ENCODE results near the gene FAM90A1. TPM values are rescaled to one million over a fixed set of nuclear protein-coding genes. Genes with fewer than 3 reads are reported as not detected.
"Not testable (repeated sequence)": the region's sequence is repeated elsewhere in the genome, so short reads cannot be mapped to it uniquely, and the experiment has no call there.

Gene FAM90A1
- total RNA-seq, 1 donor from 2014 or later = not detected

DNA sequence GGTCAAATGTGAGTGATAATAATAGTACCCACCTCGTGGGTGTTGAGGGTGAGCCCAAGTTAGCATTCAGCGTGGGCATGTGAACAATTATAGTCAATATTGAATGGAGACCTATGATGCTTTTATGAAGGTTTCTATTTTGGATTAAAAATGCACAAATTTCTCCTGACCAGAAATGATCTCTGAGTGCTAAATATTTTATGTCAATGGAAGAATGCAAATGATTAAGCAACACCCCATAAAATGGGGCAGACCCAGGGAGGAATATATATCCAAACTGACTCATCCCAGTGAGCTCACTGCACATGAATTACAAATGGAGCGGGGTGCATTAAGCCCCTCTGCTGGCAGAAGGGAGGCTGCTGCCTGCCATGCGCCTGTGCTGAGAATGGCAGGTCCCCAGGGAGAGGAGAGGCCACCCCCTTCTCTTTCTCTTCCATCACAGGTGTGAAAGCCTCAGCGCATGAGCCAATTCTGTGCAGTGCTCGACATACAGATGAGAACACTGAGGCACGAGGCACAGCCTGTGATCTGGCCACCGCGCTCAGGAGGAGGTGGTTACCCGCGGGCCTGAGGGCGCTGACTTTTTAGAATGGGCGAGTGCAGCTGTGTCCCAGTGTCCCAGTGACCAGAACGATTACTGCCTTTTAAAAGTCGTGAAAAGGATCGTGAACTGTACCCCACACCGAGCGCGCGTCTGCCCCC, 14.7 kb upstream of the FAM90A1 start:
- DNase-seq (ENCODE audit: low read depth) = peak; percentile 33
- not testable (repeated sequence) for H3K27me3 ChIP-seq (ENCODE audit: control insufficient read depth, insufficient read depth, low read length); FAIRE-seq; H3K36me3 ChIP-seq (ENCODE audit: control insufficient read depth, insufficient read depth, low read length)
- H3K4me3 ChIP-seq (ENCODE audit: low read depth, low read length) = peak overlapping the region; percentile 66

DNA sequence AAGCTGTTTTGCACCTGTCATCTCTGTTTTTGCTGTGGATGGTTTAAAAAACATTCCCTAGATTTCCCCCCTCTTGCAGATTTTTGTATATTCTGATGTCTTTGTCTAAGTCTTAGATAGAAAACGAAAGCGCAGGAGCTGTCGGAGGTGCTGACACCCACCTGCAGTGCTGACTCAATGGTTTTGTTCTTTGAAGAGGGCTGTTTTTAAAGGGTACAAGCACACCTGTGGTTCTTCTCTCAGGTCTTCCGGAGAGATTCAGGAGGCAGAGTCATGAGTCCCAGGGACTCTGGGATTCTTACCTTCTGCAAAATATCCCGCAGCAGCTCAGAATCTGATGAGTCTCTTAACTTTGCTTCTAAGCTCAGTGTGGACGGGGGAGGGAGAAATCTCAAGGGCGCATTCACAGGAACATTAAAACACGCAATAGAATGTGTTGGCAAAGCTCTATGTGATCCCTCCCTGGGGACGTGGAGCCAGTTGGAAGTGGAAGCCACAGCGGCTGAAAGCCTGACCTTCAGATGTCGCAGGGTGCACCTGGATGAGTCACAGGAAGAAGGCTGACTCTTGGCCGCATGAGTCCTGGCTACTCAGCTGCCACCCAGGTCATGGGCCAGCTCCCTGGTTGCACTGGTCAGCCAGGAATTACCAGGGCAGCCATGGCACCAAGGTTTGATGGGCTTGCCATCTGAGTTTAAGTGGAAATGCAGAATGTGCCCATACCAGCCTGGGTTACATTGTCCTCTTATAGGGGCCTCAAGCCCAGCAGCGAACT, 13.1 kb upstream of the FAM90A1 start:
- H3K36me3 ChIP-seq (ENCODE audit: control insufficient read depth, insufficient read depth, low read length); H3K4me3 ChIP-seq (ENCODE audit: low read depth, low read length); H3K27me3 ChIP-seq (ENCODE audit: control insufficient read depth, insufficient read depth, low read length); DNase-seq (ENCODE audit: low read depth); FAIRE-seq: not testable (repeated sequence)

DNA sequence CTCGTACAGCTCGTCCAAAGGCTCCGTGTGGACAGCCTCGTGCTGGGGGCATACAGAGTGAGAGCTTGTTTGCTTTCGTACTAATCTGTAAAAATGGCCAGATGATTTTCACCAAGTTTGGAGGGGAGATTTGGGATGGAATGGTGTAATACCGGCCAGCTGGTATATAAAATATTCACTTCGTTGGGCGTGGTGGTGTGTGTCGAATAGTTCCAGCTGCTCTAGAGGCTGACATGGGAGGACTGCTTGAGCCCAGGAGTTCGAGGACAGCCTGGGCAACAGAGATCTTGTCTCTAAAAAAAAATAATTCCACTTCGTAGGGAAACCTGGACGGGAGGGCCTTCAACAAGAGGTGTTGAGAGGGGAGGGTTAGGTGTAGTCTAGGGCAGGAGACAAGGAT, 9.6 kb upstream of the FAM90A1 start:
- FAIRE-seq; DNase-seq (ENCODE audit: low read depth); H3K4me3 ChIP-seq (ENCODE audit: low read depth, low read length); H3K27me3 ChIP-seq (ENCODE audit: control insufficient read depth, insufficient read depth, low read length); H3K36me3 ChIP-seq (ENCODE audit: control insufficient read depth, insufficient read depth, low read length): not testable (repeated sequence)

DNA sequence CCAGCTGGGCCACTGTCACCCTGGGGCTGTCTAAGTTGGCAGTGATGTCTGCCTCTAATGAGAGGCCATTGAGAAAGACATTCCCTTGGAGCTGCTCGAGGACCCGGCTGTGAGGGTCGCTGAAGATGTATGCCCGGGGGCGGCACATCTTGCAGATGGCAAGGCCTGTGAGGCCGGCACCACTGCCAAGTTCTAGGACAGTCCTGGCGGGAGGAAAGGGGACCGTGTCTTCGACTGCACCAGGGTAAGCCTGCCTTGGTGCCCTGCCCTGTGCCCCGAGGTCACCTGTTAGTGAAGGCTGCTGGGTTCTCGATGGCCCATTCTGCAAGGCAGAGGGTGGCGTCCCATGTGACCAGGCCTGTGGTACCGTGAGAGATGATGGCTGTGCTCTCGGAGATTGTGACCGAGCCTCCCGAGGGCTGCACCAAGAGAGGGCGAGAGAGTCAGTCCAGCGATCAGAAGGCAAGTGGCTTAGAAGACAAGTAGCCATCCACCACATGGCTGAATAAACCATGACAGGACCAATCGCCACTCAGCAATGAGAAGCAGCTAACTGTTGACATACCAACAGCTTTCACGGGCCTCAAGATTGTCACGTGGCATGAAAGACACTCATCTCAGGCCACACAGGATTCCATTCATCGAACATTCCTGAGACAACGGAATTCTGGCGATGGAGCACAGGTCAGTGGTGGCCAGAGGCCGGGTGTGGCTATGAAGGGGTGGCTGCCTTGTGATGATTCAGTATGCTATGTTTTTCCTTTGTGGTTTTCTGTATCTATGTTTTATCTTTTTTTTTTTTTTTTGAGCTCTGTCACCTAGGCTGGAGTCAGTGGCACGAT, 8.1 kb upstream of the FAM90A1 start:
- FAIRE-seq; DNase-seq (ENCODE audit: low read depth); H3K27me3 ChIP-seq (ENCODE audit: control insufficient read depth, insufficient read depth, low read length); H3K4me3 ChIP-seq (ENCODE audit: low read depth, low read length); H3K36me3 ChIP-seq (ENCODE audit: control insufficient read depth, insufficient read depth, low read length): not testable (repeated sequence)

DNA sequence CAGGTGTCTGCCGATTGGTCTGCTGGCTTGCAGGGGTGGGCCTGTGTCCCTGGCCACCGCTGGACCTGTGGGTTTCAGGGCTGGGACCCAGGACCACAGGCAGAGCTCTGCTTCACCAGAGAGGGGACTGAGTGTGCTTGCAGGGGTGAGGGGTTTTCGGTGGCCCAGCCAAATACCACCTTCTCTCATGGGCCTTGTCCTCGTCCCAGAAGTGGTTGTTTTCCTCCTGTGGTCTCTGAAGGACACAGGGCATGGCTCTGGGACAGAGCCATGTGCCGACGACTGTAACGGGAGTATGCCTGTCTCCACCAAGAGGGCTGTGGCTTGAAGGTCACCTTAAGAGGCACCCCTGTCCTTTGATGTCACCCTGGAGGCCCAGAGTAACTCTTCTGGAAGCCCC, 7.3 kb upstream of the FAM90A1 start:
- DNase-seq (ENCODE audit: low read depth); H3K4me3 ChIP-seq (ENCODE audit: low read depth, low read length); H3K27me3 ChIP-seq (ENCODE audit: control insufficient read depth, insufficient read depth, low read length); FAIRE-seq; H3K36me3 ChIP-seq (ENCODE audit: control insufficient read depth, insufficient read depth, low read length): not testable (repeated sequence)

DNA sequence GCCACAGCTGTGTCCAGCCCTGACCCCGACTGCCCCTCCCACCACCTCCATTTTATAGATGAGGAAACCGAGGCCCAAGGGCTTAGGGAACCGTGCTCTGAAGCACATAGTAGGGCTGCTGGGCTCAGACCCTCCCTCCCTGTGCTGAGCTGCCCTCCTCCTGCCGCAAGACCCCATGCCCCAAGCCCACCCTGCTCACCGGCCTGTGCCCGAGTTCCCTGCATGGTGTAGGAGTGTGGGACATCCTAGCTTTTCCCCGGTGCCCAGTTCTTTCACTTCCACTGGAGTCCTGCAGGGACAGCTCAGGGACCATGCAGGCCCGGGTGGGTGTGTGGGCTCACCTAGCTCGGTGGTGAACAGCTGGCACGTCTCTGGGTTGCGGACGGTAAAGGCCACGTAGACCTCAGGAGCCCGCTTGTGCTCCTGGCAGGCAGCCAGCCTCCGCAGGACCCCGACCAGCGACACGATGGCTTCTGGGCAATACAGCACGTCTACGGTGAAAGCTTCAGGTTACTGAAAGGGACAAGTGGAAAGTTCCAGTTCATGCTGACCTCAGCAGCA, 6.6 kb upstream of the FAM90A1 start:
- not testable (repeated sequence) for DNase-seq (ENCODE audit: low read depth); H3K36me3 ChIP-seq (ENCODE audit: control insufficient read depth, insufficient read depth, low read length); H3K4me3 ChIP-seq (ENCODE audit: low read depth, low read length); H3K27me3 ChIP-seq (ENCODE audit: control insufficient read depth, insufficient read depth, low read length); FAIRE-seq

DNA sequence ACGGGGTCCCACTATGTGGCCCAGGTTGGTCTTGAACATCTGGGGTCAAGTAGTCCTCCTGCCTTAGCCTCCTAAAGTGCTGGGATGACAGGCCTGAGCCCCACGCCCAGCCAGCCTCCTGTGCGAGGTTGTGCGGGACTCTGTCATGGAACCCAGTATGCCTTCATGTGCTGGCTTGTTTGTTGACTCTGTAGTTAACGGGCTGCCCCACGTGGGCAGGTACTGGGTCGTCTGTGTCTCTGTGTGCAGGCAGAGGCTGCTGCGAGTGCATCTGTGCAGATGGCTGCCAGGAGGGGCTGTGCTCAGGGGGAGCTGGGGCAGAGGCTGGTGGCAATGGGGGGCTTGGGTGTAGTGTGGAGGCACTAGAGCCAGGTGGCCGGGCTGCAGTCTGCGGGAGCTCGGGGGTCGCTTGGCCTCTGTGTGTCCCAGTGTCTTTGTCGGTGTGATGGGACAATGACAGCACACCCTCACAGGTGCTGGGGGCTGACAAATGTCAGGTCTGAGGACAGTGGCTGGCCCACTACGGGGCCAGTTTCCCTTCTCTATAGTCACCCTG, 6.0 kb upstream of the FAM90A1 start:
- not testable (repeated sequence) for H3K27me3 ChIP-seq (ENCODE audit: control insufficient read depth, insufficient read depth, low read length); FAIRE-seq

DNA sequence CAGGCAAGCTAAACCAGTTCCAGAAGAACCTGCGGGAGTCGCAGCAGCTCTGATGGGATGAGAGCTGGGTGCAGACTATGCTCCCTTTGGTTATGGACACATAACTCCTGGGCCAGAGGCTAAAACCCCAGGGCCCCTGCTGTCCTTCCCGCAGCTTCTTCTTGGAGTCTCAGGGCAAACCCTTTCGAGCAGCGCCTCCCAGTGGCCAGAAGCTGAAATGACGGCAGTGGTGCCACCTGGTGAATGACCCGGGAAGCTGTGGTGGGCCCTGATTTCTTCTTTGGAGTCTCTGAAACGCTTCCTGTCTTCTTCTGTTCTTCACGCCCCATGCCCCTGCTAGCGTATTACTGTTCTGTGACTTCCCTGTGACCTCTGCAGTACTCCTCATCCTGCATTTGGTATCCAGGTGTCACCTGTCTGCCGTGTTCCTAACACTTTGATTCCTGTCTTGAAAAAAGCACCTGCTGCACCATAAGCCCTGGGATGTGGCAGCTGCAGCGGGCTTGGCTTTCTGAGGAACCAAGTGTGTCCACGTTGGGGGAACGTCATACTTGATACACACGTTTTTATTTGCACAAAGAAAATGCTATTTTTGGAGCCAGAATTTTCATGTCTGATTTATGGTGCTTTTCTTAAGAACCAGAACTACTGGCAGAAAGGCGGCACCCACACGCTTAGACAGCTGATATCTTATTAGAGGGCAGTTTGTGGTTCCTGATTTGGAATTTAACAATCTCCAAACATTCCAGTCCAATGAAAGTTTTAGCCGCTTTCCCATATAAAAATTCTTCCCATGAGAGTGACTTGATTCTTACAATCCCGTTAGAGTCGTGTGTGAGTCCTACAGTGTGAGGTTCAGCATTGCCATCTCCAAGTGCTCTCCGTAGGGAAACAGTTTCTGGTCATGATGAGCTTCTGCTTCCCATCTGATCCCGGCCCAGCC, 4.5 kb upstream of the FAM90A1 start:
- DNase-seq (ENCODE audit: low read depth); H3K36me3 ChIP-seq (ENCODE audit: control insufficient read depth, insufficient read depth, low read length); H3K4me3 ChIP-seq (ENCODE audit: low read depth, low read length); FAIRE-seq; H3K27me3 ChIP-seq (ENCODE audit: control insufficient read depth, insufficient read depth, low read length): not testable (repeated sequence)
- TF ChIP-seq, protein P1, sequence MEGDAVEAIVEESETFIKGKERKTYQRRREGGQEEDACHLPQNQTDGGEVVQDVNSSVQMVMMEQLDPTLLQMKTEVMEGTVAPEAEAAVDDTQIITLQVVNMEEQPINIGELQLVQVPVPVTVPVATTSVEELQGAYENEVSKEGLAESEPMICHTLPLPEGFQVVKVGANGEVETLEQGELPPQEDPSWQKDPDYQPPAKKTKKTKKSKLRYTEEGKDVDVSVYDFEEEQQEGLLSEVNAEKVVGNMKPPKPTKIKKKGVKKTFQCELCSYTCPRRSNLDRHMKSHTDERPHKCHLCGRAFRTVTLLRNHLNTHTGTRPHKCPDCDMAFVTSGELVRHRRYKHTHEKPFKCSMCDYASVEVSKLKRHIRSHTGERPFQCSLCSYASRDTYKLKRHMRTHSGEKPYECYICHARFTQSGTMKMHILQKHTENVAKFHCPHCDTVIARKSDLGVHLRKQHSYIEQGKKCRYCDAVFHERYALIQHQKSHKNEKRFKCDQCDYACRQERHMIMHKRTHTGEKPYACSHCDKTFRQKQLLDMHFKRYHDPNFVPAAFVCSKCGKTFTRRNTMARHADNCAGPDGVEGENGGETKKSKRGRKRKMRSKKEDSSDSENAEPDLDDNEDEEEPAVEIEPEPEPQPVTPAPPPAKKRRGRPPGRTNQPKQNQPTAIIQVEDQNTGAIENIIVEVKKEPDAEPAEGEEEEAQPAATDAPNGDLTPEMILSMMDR (IDR thresholded peaks at IDR 0.05; ENCODE audit: insufficient read depth, low read length, severe bottlenecking) = peak; percentile 63

More for the DNA sequence above, 6.0 kb upstream of the FAM90A1 start:
- not testable (repeated sequence) for H3K4me3 ChIP-seq (ENCODE audit: low read depth, low read length); H3K36me3 ChIP-seq (ENCODE audit: control insufficient read depth, insufficient read depth, low read length); DNase-seq (ENCODE audit: low read depth)

DNA sequence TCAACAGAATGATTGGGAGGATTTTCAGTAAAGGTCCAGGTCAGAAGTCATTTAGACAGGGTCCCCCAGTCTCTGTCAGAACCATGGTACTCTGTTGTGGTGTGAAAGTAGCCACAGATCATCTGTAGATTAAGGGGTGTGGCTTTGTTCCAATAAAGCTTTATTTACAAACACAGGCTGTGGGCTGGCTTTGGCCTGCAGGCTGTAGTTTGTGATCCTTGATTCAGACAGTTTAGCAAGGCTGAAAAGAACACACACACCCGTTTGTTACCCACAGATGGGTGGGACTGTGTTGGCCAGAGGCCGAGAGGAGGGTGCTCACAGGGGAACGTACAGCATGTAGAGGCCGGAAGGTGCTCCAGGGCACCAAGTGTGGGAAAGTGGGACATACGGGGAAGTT, 3.6 kb upstream of the FAM90A1 start:
- DNase-seq (ENCODE audit: low read depth); H3K4me3 ChIP-seq (ENCODE audit: low read depth, low read length); H3K27me3 ChIP-seq (ENCODE audit: control insufficient read depth, insufficient read depth, low read length); FAIRE-seq; H3K36me3 ChIP-seq (ENCODE audit: control insufficient read depth, insufficient read depth, low read length): not testable (repeated sequence)

DNA sequence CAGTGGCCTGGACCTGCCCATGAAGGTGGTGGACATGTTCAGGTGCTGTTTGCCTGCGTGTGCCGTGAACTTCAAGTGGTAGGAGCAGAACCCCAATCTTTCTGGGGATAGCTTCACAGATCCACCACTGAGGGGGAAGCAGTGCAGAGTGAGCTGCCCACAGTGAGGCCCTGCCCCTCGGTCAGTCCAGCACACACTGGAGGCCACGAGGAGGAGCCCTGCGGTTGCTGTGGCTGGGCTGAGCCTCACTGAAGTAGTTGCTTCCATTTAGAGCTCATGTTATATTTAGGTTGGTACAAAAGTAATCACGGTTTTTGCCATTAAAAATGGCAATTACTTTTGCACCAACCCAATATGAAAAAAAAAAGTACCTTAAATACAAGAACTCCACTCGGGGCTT, 2.1 kb upstream of the FAM90A1 start:
- H3K4me3 ChIP-seq (ENCODE audit: low read depth, low read length); H3K27me3 ChIP-seq (ENCODE audit: control insufficient read depth, insufficient read depth, low read length); H3K36me3 ChIP-seq (ENCODE audit: control insufficient read depth, insufficient read depth, low read length); FAIRE-seq; DNase-seq (ENCODE audit: low read depth): not testable (repeated sequence)

DNA sequence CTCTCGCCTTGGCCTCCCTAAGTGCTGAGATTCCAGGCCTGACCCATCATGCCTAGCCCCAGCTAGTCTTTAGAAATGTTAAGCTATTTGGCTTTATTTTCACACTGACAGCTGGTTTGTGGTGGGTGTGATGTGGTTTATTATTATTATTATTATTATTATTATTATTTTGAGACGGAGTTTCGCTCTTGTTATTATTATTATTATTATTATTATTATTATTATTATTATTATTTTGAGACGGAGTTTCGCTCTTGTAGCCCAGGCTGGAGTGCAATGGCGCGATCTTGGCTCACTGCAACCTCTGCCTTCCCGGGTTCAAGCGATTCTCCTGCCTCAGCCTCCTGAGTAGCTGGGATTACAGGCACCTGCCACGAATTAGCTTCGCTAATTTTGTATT, 1.2 kb upstream of the FAM90A1 start:
- H3K27me3 ChIP-seq (ENCODE audit: control insufficient read depth, insufficient read depth, low read length); H3K36me3 ChIP-seq (ENCODE audit: control insufficient read depth, insufficient read depth, low read length); H3K4me3 ChIP-seq (ENCODE audit: low read depth, low read length); FAIRE-seq; DNase-seq (ENCODE audit: low read depth): not testable (repeated sequence)

DNA sequence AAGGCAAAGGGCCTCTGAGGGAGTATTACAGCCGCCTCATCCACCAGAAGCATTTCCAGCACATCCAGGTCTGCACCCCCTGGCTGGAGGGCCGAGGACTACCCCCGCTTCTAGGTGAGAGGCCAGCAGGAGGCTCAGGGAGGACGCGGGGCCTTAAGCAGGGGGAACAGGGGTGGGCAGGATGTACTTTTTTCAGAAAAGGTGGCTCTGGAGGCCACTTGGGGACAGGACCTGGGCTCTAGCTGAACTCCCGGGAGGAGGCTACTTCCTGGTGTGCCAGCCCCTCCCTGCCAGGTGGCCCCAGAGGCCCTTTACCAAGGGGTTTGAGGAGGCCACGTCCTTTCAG, 287 bp upstream of the FAM90A1 start:
- H3K27me3 ChIP-seq (ENCODE audit: control insufficient read depth, insufficient read depth, low read length); H3K36me3 ChIP-seq (ENCODE audit: control insufficient read depth, insufficient read depth, low read length); FAIRE-seq; DNase-seq (ENCODE audit: low read depth): not testable (repeated sequence)
- H3K4me3 ChIP-seq (ENCODE audit: low read depth, low read length) = peak overlapping the region; percentile 30

Data from bronchial epithelial cell (primary cell).